NCI-H345 treated with DMSO at 0.1 percent for 48 hours (cell line): ENCODE measurements around the gene SLC38A10.

Source experiments
- DNase-seq: peaks from one replicate; lab custom pipeline; 2025; ENCODE audit not compliant: unreplicated experiment; lab: John Stamatoyannopoulos, UW

SLC38A10 gene

GRCh38 chr17:81295031-81295675 lies at the start of gene SLC38A10:
SLC38A10 (minus strand) TSS chr17:81295307; CDS start chr17:81294921, 386 bp downstream.
- peak; percentile 71 for DNase-seq

- no peak for DNase-seq
These were observed 47.4 kb upstream of the SLC38A10 start for GRCh38 chr17:81342269-81343070.

GRCh38 chr17:81341516-81342268 lies 46.6 kb upstream of the SLC38A10 start:
- no peak for DNase-seq

GRCh38 chr17:81340607-81341515 lies 45.8 kb upstream of the SLC38A10 start:
- no peak for DNase-seq

- DNase-seq: no peak
These were observed 44.6 kb upstream of the SLC38A10 start for GRCh38 chr17:81339534-81340296.

- no peak for DNase-seq
These were observed 44.1 kb upstream of the SLC38A10 start for GRCh38 chr17:81339191-81339533.

- no peak for DNase-seq
These were observed 43.4 kb upstream of the SLC38A10 start for GRCh38 chr17:81338274-81339190.

- peak; percentile 9 for DNase-seq
These were observed 42.4 kb upstream of the SLC38A10 start for GRCh38 chr17:81337476-81337879.

GRCh38 chr17:81336930-81337325 lies 41.8 kb upstream of the SLC38A10 start:
- DNase-seq: no peak

GRCh38 chr17:81336296-81336929 lies 41.3 kb upstream of the SLC38A10 start:
- DNase-seq: no peak

GRCh38 chr17:81335773-81336157 lies 40.7 kb upstream of the SLC38A10 start:
- no peak for DNase-seq

- no peak for DNase-seq
These were observed 40.1 kb upstream of the SLC38A10 start for GRCh38 chr17:81334987-81335772.

GRCh38 chr17:81334391-81334901 lies 39.3 kb upstream of the SLC38A10 start:
- DNase-seq: no peak

GRCh38 chr17:81333616-81334368 lies 38.7 kb upstream of the SLC38A10 start:
- DNase-seq: no peak

GRCh38 chr17:81332914-81333528 lies 37.9 kb upstream of the SLC38A10 start:
- DNase-seq: peak; percentile 19

GRCh38 chr17:81332118-81332834 lies 37.2 kb upstream of the SLC38A10 start:
- no peak for DNase-seq
